OCI-LY3 (cell line): ENCODE measurements around the gene NPNT.

Source experiments
- CTCF ChIP-seq: fragments of 200-600, 300-600 bp; sonication (generic); IDR thresholded peaks from 2 replicates; pipeline ENCODE4 v1.5.1; 2014; ENCODE audit warnings: antibody characterized with exemption, low read length, low read depth
- EZH2phosphoT487 ChIP-seq: fragments of 200-600 bp; shearing (Covaris generic); IDR thresholded peaks from 2 replicates; pipeline ENCODE4 v1.6.1; 2018; ENCODE audit warnings: antibody characterized with exemption, mixed run types, low read depth

DNA sequence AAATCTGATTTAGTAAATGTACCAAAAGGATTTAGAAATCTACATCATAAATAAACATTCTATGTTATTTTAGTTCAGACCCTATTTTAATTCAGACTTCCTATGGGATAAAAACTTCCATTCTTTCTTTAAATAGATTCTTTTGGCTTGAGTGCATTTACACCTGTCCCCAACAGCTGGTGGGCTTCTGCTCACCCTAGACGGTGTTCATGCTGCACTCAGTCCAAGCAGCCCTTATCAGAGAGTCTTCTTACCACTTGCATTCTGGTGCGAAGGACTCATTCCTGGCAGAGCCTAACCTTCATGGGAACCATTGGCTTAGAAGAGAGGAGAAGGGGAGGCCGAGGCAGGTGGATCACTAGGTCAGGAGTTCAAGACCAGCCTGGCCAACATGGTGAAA lies 57.3 kb downstream of the NPNT start:
- TF ChIP-seq CTCF: no peak
- TF ChIP-seq EZH2phosphoT487: no peak
